ENCODE results near the gene MAP1LC3C. TPM values are rescaled to one million over a fixed set of nuclear protein-coding genes. Genes with fewer than 3 reads are reported as not detected.

Gene MAP1LC3C
- total RNA-seq (2014; rRNA removed; shearing (Covaris generic)) (not detected in 2 replicates), polyA plus RNA-seq (2016; fragmentation: Nextera tagmentation; extraction: Ambion mirVana) (0.36 TPM in 1 of 2 replicates, not detected in the other)

- H3K79me2 ChIP-seq (ENCODE audit: insufficient read depth) = no peaks in the 10 kb centered on the region
- H4K20me1 ChIP-seq (ENCODE audit: insufficient read depth) = no peaks in the 10 kb centered on the region
- H3K27ac ChIP-seq = no peak within 1 kb of the TSS
- TF ChIP-seq EZH2 (IDR thresholded peaks at IDR 0.05; ENCODE audit: insufficient read depth, poor library complexity, severe bottlenecking) (no peak), EZH2phosphoT487 (IDR thresholded peaks at IDR 0.05; ENCODE audit: insufficient read depth, low read depth) (no peak)
- no peaks in the 10 kb centered on the region for H3K27me3 ChIP-seq (replicated peaks; ENCODE audit: insufficient read depth)
- 37 to 48% methylated on average over 3 to 4 of the region's 4 CpGs for WGBS, 2 experiments (ENCODE audit: low coverage in 1 of 2, low lambda C conversion rate in 2 of 2, missing lambda C conversion rate in 2 of 2)
- in situ Hi-C loops (cut with MboI) = loop anchor here (10.0 to 25.0 kb wide), 2 partner anchors 104 to 387 kb away; no protein-coding TSS in a partner anchor
- H3K4me1 ChIP-seq (ENCODE audit: insufficient read depth) = peaks cover 16% of the 10 kb centered on the region; the same call in 1 of the 2 replicates
- DNase-seq = no peak
- no peaks in the 10 kb centered on the region for H3K36me3 ChIP-seq (ENCODE audit: low read depth)
- no peaks in the 10 kb centered on the region for H3K9me2 ChIP-seq (ENCODE audit: insufficient read depth)
- peak within 1 kb of the TSS; percentile 62 for H3K4me3 ChIP-seq
- H3K9me3 ChIP-seq (ENCODE audit: low read depth) = no peaks in the 10 kb centered on the region
- peak within 1 kb of the TSS; percentile 18 for H3K9ac ChIP-seq
- H2AFZ ChIP-seq = peak within 1 kb of the TSS; percentile 74
- H3K4me2 ChIP-seq (ENCODE audit: unreplicated experiment) = peak within 1 kb of the TSS; percentile 72
- H3F3A ChIP-seq (ENCODE audit: insufficient read depth) = peaks cover 4% of the 10 kb centered on the region; the same call in 1 of the 2 replicates
Measured at GRCh38 chr1:241999026-241999425, at the start of gene MAP1LC3C. Gene MAP1LC3C (minus strand): TSS chr1:241999098. CDS start chr1:241999008, 90 bp downstream.

DNA sequence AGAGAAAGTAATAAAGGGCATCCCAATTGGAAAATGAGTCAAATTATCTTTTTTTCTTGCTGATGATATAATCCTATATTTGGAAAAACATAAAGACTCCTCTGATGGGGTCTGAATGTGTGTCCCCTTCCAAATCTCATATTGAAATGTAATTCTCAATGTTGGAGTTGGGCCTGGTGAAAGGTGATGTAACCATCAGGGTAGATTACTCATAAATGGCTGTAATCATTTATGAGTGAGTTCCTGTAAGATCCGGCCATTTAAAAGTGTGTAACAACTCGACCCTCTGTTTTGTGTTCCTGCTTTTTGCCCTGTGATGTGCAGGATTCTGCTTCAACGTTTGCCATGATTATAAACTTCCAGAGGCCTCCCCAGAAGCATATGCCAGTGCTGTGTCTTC is 44.3 kb upstream of the MAP1LC3C start:
- Histone ChIP-seq H3K4me3 (no peak overlapping the region), H3K9me3 (ENCODE audit: low read depth) (no peaks in the 10 kb centered on the region), H4K20me1 (ENCODE audit: insufficient read depth) (no peaks in the 10 kb centered on the region), H2AFZ (no peak overlapping the region), H3K27ac (no peak overlapping the region), H3K4me1 (ENCODE audit: insufficient read depth) (no peaks in the 10 kb centered on the region), H3K4me2 (ENCODE audit: unreplicated experiment) (no peak overlapping the region), H3K79me2 (ENCODE audit: insufficient read depth) (no peaks in the 10 kb centered on the region), H3K9me2 (ENCODE audit: insufficient read depth) (no peaks in the 10 kb centered on the region), H3K36me3 (ENCODE audit: low read depth) (no peaks in the 10 kb centered on the region), H3K9ac (no peak overlapping the region), H3K27me3 (replicated peaks; ENCODE audit: insufficient read depth) (no peaks in the 10 kb centered on the region), H3F3A (ENCODE audit: insufficient read depth) (no peaks in the 10 kb centered on the region)
- no peak for DNase-seq
- in situ Hi-C loops (cut with MboI) = no loop called here
- WGBS, 2 experiments (ENCODE audit: low coverage in 1 of 2, low lambda C conversion rate in 2 of 2, missing lambda C conversion rate in 2 of 2) = 22 to 25% methylated on average over 3 of the region's 3 CpGs
- TF ChIP-seq EZH2 (IDR thresholded peaks at IDR 0.05; ENCODE audit: insufficient read depth, poor library complexity, severe bottlenecking) = no peak
- TF ChIP-seq EZH2phosphoT487 (IDR thresholded peaks at IDR 0.05; ENCODE audit: insufficient read depth, low read depth) = no peak

DNA sequence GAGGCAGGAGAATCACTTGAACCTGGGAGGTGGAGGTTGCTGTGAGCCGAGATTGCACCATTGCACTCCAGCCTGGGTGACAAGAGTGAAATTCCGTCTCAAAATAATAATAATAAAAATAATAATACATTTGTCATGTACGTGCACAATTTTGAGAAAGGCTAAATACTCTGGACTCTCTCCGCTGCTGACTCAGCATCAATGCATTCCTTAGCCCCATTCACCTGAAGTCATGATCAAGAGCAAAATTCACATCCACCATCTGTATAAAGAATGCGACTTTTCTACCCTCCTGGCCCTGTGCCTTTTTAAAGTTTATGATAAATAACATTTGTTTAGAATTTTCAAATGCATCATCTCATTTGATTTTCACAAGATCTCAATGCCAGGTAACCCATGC is 35.5 kb upstream of the MAP1LC3C start:
- WGBS, 2 experiments (ENCODE audit: low coverage in 1 of 2, low lambda C conversion rate in 2 of 2, missing lambda C conversion rate in 2 of 2) = 48 to 52% methylated on average over 5 of the region's 5 CpGs
- Histone ChIP-seq H3K9ac (no peak overlapping the region), H3K27me3 (replicated peaks; ENCODE audit: insufficient read depth) (no peaks in the 10 kb centered on the region), H2AFZ (no peak overlapping the region), H3K9me3 (ENCODE audit: low read depth) (no peaks in the 10 kb centered on the region), H3K9me2 (ENCODE audit: insufficient read depth) (no peaks in the 10 kb centered on the region), H3F3A (ENCODE audit: insufficient read depth) (no peaks in the 10 kb centered on the region), H3K36me3 (ENCODE audit: low read depth) (no peaks in the 10 kb centered on the region), H3K4me2 (ENCODE audit: unreplicated experiment) (no peak overlapping the region), H4K20me1 (ENCODE audit: insufficient read depth) (no peaks in the 10 kb centered on the region), H3K4me1 (ENCODE audit: insufficient read depth) (no peaks in the 10 kb centered on the region), H3K4me3 (no peak overlapping the region), H3K79me2 (ENCODE audit: insufficient read depth) (no peaks in the 10 kb centered on the region), H3K27ac (no peak overlapping the region)
- DNase-seq = no peak
- TF ChIP-seq EZH2phosphoT487 (IDR thresholded peaks at IDR 0.05; ENCODE audit: insufficient read depth, low read depth) (no peak), EZH2 (IDR thresholded peaks at IDR 0.05; ENCODE audit: insufficient read depth, poor library complexity, severe bottlenecking) (no peak)
- in situ Hi-C loops (cut with MboI) = no loop called here

- Histone ChIP-seq H3K9me2 (ENCODE audit: insufficient read depth) (no peaks in the 10 kb centered on the region), H3K36me3 (ENCODE audit: low read depth) (no peaks in the 10 kb centered on the region), H3K9me3 (ENCODE audit: low read depth) (no peaks in the 10 kb centered on the region), H3K4me1 (ENCODE audit: insufficient read depth) (no peaks in the 10 kb centered on the region), H3K27ac (no peak overlapping the region), H3K9ac (no peak overlapping the region), H3K4me3 (no peak overlapping the region), H3K79me2 (ENCODE audit: insufficient read depth) (no peaks in the 10 kb centered on the region), H3K4me2 (ENCODE audit: unreplicated experiment) (no peak overlapping the region), H4K20me1 (ENCODE audit: insufficient read depth) (no peaks in the 10 kb centered on the region), H2AFZ (no peak overlapping the region), H3K27me3 (replicated peaks; ENCODE audit: insufficient read depth) (no peaks in the 10 kb centered on the region), H3F3A (ENCODE audit: insufficient read depth) (no peaks in the 10 kb centered on the region)
- WGBS, 2 experiments (ENCODE audit: low coverage in 1 of 2, low lambda C conversion rate in 2 of 2, missing lambda C conversion rate in 2 of 2) = 13 to 18% methylated on average over 4 of the region's 4 CpGs
- TF ChIP-seq EZH2 (IDR thresholded peaks at IDR 0.05; ENCODE audit: insufficient read depth, poor library complexity, severe bottlenecking) (no peak), EZH2phosphoT487 (IDR thresholded peaks at IDR 0.05; ENCODE audit: insufficient read depth, low read depth) (no peak)
- in situ Hi-C loops (cut with MboI) = no loop called here
- DNase-seq = no peak
Measured at GRCh38 chr1:242033447-242033846, 34.5 kb upstream of the MAP1LC3C start.
